ENCODE results near the gene TAC1. TPM values are rescaled to one million over a fixed set of nuclear protein-coding genes. Genes with fewer than 3 reads are reported as not detected.

TAC1 gene
- total and polyA plus RNA-seq, 4 donors: not detected

GRCh38 chr7:97697396-97697795 is 34.5 kb upstream of the TAC1 start:
- Histone ChIP-seq H3K4me3 (ENCODE audit: low read depth in 1 of 3, low read length in 3 of 3) (no peak overlapping the region), H3K9me3 (ENCODE audit: control insufficient read depth in 4 of 4, low read length in 3 of 4) (no peaks in the 10 kb centered on the region), H3K27me3 (ENCODE audit: control insufficient read depth in 4 of 4, insufficient read depth in 4 of 4, low read length in 3 of 4) (peaks cover 0 to 4% (median 0%) of the 10 kb centered on the region in 4 donors), H3K36me3 (ENCODE audit: control insufficient read depth in 4 of 4, insufficient read depth in 3 of 4, low read depth in 1 of 4, low read length in 3 of 4) (no peaks in the 10 kb centered on the region), H3K27ac (ENCODE audit: low read depth in 1 of 2, low read length in 2 of 2) (no peak overlapping the region), H3K4me1 (ENCODE audit: control insufficient read depth in 4 of 4, insufficient read depth in 4 of 4, low read length in 3 of 4) (no peaks in the 10 kb centered on the region), H3K9ac (ENCODE audit: low read depth in 1 of 2, low read length in 2 of 2) (no peak overlapping the region)
- no peak for DNase-seq (ENCODE audit: low spot score)
- no peak for TF ChIP-seq HNF4G (IDR thresholded peaks at IDR 0.05)
- TF ChIP-seq HNF4A (conservative IDR thresholded peaks at IDR 0.05): no peak
- TF ChIP-seq ZBTB33 (IDR thresholded peaks at IDR 0.05): no peak
- TF ChIP-seq SP1 (IDR thresholded peaks at IDR 0.05): no peak
- no peak for TF ChIP-seq REST (IDR thresholded peaks at IDR 0.05)
- TF ChIP-seq TAF1 (conservative IDR thresholded peaks at IDR 0.05): no peak
- TF ChIP-seq GABPA (IDR thresholded peaks at IDR 0.05 in 1 of 2, conservative IDR thresholded peaks at IDR 0.05 in 1 of 2): no peak
- no peak for TF ChIP-seq FOXA1 (IDR thresholded peaks at IDR 0.05)
- TF ChIP-seq NR2F2 (IDR thresholded peaks at IDR 0.05): no peak
- no peak for TF ChIP-seq EGR1 (IDR thresholded peaks at IDR 0.05; ENCODE audit: low read depth in 2 of 2)
- no peak for TF ChIP-seq YY1 (IDR thresholded peaks at IDR 0.05)

GRCh38 chr7:97722386-97722785 is 9.5 kb upstream of the TAC1 start:
- WGBS: 71% methylated on average over 3 of the region's 3 CpGs
- Histone ChIP-seq H3K4me1 (ENCODE audit: control insufficient read depth in 4 of 4, insufficient read depth in 4 of 4, low read length in 3 of 4) (no peaks in the 10 kb centered on the region), H3K36me3 (ENCODE audit: control insufficient read depth in 4 of 4, insufficient read depth in 3 of 4, low read depth in 1 of 4, low read length in 3 of 4) (no peaks in the 10 kb centered on the region), H3K27ac (ENCODE audit: low read depth in 1 of 2, low read length in 2 of 2) (no peak overlapping the region), H3K9me3 (ENCODE audit: control insufficient read depth in 4 of 4, low read length in 3 of 4) (peaks cover 0 to 2% (median 0%) of the 10 kb centered on the region in 4 donors), H3K4me3 (ENCODE audit: low read depth in 1 of 3, low read length in 3 of 3) (no peak overlapping the region), H3K9ac (ENCODE audit: low read depth in 1 of 2, low read length in 2 of 2) (no peak overlapping the region), H3K27me3 (ENCODE audit: control insufficient read depth in 4 of 4, insufficient read depth in 4 of 4, low read length in 3 of 4) (peaks cover 0 to 3% (median 1%) of the 10 kb centered on the region in 4 donors)
- TF ChIP-seq HNF4G (IDR thresholded peaks at IDR 0.05) (no peak), EGR1 (IDR thresholded peaks at IDR 0.05; ENCODE audit: low read depth in 2 of 2) (no peak), HNF4A (conservative IDR thresholded peaks at IDR 0.05) (no peak), RAD21 (IDR thresholded peaks at IDR 0.05) (no peak), MAX (IDR thresholded peaks at IDR 0.05) (no peak), GABPA (IDR thresholded peaks at IDR 0.05 in 1 of 2, conservative IDR thresholded peaks at IDR 0.05 in 1 of 2) (no peak)
- no peak for DNase-seq (ENCODE audit: low spot score)

All from liver (tissue), 9 donors.